ENCODE data around the gene KRTAP10-3. TPM values are rescaled to one million over a fixed set of nuclear protein-coding genes. Genes with fewer than 3 reads are reported as not detected.

The KRTAP10-3 gene
- total RNA-seq, 4 donors from 2014 or later: not detected

- intact Hi-C loops (cut with DNase I): no loop called here
- TF ChIP-seq, protein P1, sequence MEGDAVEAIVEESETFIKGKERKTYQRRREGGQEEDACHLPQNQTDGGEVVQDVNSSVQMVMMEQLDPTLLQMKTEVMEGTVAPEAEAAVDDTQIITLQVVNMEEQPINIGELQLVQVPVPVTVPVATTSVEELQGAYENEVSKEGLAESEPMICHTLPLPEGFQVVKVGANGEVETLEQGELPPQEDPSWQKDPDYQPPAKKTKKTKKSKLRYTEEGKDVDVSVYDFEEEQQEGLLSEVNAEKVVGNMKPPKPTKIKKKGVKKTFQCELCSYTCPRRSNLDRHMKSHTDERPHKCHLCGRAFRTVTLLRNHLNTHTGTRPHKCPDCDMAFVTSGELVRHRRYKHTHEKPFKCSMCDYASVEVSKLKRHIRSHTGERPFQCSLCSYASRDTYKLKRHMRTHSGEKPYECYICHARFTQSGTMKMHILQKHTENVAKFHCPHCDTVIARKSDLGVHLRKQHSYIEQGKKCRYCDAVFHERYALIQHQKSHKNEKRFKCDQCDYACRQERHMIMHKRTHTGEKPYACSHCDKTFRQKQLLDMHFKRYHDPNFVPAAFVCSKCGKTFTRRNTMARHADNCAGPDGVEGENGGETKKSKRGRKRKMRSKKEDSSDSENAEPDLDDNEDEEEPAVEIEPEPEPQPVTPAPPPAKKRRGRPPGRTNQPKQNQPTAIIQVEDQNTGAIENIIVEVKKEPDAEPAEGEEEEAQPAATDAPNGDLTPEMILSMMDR (IDR thresholded peaks at IDR 0.05): no peak
- no peak for TF ChIP-seq POLR2A (IDR thresholded peaks at IDR 0.05)
- WGBS, 2 donors: 39 to 41% methylated on average over 13 of the region's 13 CpGs
- H3K4me3 ChIP-seq: peak overlapping the region in 1 of 4 donors; percentile 30
- no peak overlapping the region for H3K27ac ChIP-seq
- H3K4me1 ChIP-seq: peaks cover 0 to 35% (median 5%) of the 10 kb centered on the region in 3 donors
- no peak for DNase-seq
- H3K27me3 ChIP-seq: peaks cover 0 to 45% (median 0%) of the 10 kb centered on the region in 4 donors
- H3K9me3 ChIP-seq: peaks cover 0 to 11% (median 0%) of the 10 kb centered on the region in 3 donors
- no peaks in the 10 kb centered on the region for H3K36me3 ChIP-seq
Observed at GRCh38 chr21:44548381-44548780, 10.2 kb downstream of the KRTAP10-3 start.

DNA sequence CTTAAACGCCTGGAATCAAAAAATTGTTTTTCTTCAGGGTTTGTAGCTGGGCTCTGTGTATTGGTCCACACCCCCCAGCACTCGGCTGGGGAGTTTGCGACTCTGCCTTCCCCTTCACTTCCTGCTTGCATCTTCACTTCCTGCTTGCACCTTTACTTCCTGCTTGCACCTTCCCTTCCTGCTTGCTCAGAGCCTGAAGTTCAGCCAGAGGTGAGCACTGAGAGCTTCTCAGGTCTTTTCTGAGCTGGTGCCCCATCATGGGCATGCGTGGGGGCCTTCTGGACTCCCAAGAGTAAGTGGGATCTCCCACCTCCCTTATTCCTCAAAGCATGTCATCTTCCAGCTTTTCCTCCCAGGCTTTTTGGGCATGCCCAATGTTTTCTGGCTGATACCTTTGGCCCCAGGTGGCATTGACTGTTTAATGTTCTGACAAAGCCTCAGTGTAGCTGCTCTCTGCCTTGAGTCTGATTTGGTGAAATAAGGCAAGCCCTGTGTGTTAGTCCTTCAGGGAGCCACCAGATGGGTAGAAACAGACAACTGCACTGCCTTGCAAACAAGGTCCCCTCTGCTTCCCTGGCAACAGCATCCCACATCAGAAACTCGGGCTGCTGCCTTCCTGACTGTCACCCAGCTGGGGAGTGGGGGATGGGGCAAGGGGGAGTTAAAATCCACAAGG is 10.8 kb downstream of the KRTAP10-3 start:
- intact Hi-C loops (cut with DNase I): no loop called here
- WGBS, 2 donors: 53 to 56% methylated on average over 5 of the region's 5 CpGs
- TF ChIP-seq, protein P1 (IDR thresholded peaks at IDR 0.05): no peak
- TF ChIP-seq POLR2A (IDR thresholded peaks at IDR 0.05): no peak
- peaks cover 0 to 13% (median 0%) of the 10 kb centered on the region in 3 donors for H3K9me3 ChIP-seq
- DNase-seq: no peak
- H3K4me1 ChIP-seq: peaks cover 0 to 35% (median 5%) of the 10 kb centered on the region in 3 donors
- no peak overlapping the region for H3K4me3 ChIP-seq
- no peak overlapping the region for H3K27ac ChIP-seq
- H3K27me3 ChIP-seq: peaks cover 0 to 45% (median 0%) of the 10 kb centered on the region in 4 donors
- no peaks in the 10 kb centered on the region for H3K36me3 ChIP-seq

DNA sequence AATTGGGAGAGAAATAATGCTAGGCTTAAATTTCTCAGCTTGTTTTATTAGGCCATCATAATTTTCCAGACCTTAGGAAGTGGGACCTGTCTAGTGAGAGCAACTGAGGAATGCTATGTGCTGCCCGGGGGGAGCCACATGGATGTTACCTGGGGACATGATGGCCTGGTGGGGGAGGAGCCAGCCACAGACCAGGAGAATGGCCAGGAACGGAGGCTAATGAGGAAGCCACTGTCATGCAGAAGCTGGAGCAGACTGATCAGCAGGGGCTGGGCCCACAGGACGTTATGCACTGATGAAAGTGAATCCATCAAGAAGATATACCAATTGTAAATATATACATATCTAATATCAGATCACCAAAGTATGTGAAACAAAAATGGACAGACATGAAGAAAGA is 14.0 kb downstream of the KRTAP10-3 start:
- WGBS, 2 donors: 53 to 71% methylated on average over 3 of the region's 3 CpGs
- intact Hi-C loops (cut with DNase I): no loop called here
- DNase-seq: no peak
- Histone ChIP-seq H3K4me1 (peaks cover 0 to 13% (median 5%) of the 10 kb centered on the region in 3 donors), H3K4me3 (no peak overlapping the region), H3K27me3 (peaks cover 0 to 33% (median 0%) of the 10 kb centered on the region in 4 donors), H3K36me3 (no peaks in the 10 kb centered on the region), H3K9me3 (peaks cover 0 to 31% (median 0%) of the 10 kb centered on the region in 3 donors), H3K27ac (no peak overlapping the region)
- TF ChIP-seq POLR2A (IDR thresholded peaks at IDR 0.05): no peak
- TF ChIP-seq, protein P1 (IDR thresholded peaks at IDR 0.05): no peak

DNA sequence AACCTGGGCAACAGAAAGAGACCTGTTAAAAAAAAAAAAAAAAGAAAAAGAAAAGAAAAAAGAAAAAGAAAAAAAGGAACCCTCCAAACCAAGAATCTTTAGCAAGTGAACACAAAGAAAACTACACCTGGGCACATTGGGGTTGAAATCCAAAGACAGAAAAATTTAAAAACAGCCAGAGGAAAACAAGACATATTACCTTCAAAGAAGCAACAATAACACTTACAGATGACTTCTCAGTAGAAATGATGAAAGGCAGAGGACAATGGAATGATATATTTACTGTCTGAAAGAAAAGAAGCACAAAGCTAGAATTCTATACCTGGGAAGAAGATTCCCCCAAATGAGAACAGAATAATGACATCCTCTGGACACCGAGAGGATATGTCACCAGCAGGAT is 15.9 kb downstream of the KRTAP10-3 start:
- Histone ChIP-seq H3K9me3 (peaks cover 0 to 31% (median 0%) of the 10 kb centered on the region in 3 donors), H3K27ac (no peak overlapping the region), H3K27me3 (peaks cover 0 to 22% (median 0%) of the 10 kb centered on the region in 4 donors), H3K4me3 (no peak overlapping the region), H3K36me3 (no peaks in the 10 kb centered on the region), H3K4me1 (no peaks in the 10 kb centered on the region)
- WGBS, 2 donors: 70 to 86% methylated on average over 1 of the region's 1 CpG
- intact Hi-C loops (cut with DNase I): no loop called here
- TF ChIP-seq POLR2A (IDR thresholded peaks at IDR 0.05): no peak
- TF ChIP-seq, protein P1 (IDR thresholded peaks at IDR 0.05): no peak
- DNase-seq: no peak

- DNase-seq: no peak
- TF ChIP-seq POLR2A (IDR thresholded peaks at IDR 0.05): no peak
- TF ChIP-seq, protein P1 (IDR thresholded peaks at IDR 0.05): no peak
- Histone ChIP-seq H3K4me1 (no peaks in the 10 kb centered on the region), H3K9me3 (peaks cover 0 to 20% (median 0%) of the 10 kb centered on the region in 3 donors), H3K36me3 (no peaks in the 10 kb centered on the region), H3K27me3 (peaks cover 0 to 19% (median 0%) of the 10 kb centered on the region in 4 donors), H3K27ac (no peak overlapping the region), H3K4me3 (no peak overlapping the region)
- WGBS, 2 donors: 74 to 81% methylated on average over 10 to 11 of the region's 11 CpGs
- intact Hi-C loops (cut with DNase I): no loop called here
Observed at GRCh38 chr21:44540741-44541288, 17.8 kb downstream of the KRTAP10-3 start.
